Breast epithelium (tissue), 3 donors: ENCODE results near the gene GOLGA6D.

Source experiments
- POLR2A ChIP-seq: fragments of 450-650 bp; IDR thresholded peaks from one replicate; pipeline ENCODE4 v1.6.1; 2016; ENCODE audit warnings: antibody characterized with exemption, mild to moderate bottlenecking, moderate library complexity
- TF ChIP-seq, protein P1 (sequence below), 3 donors: fragments of 450-650 bp; IDR thresholded peaks; one replicate each; pipeline ENCODE4 v1.5.1; 2016 to 2017; ENCODE audit warnings: antibody characterized with exemption in 3 of 3, mild to moderate bottlenecking in 3 of 3, moderate library complexity in 3 of 3

DNA sequence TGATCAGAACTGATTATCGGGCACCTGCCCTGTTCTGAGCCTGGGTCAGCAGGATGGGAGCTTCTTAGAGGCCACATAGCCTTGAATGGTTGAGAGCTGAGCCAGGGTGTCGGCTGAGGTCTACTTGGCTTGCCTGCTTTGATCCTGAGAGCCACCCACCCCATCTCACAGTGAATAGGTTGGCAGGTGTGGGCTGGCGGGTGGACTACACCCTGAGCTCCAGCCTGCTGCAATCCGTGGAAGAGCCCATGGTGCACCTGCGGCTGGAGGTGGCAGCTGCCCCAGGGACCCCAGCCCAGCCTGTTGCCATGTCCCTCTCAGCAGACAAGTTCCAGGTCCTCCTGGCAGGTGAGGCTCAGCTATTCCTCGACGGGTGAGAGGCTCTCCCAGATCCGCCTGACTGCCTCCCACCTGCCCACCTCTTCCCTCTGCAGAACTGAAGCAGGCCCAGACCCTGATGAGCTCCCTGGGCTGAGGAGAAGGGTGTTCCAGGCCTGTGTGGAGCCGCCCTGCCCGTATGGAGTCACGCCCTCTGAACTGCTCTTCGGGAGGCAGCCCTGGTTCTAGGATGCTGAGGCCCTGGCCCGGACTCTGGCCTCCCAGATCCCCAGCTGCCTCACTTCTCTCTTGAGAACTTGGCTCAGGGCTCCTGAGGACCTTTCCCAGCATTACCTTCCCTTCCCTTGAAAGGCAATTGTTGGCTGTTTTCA is 57.1 kb downstream of the GOLGA6D start:
- TF ChIP-seq, protein P1, sequence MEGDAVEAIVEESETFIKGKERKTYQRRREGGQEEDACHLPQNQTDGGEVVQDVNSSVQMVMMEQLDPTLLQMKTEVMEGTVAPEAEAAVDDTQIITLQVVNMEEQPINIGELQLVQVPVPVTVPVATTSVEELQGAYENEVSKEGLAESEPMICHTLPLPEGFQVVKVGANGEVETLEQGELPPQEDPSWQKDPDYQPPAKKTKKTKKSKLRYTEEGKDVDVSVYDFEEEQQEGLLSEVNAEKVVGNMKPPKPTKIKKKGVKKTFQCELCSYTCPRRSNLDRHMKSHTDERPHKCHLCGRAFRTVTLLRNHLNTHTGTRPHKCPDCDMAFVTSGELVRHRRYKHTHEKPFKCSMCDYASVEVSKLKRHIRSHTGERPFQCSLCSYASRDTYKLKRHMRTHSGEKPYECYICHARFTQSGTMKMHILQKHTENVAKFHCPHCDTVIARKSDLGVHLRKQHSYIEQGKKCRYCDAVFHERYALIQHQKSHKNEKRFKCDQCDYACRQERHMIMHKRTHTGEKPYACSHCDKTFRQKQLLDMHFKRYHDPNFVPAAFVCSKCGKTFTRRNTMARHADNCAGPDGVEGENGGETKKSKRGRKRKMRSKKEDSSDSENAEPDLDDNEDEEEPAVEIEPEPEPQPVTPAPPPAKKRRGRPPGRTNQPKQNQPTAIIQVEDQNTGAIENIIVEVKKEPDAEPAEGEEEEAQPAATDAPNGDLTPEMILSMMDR (IDR thresholded peaks at IDR 0.05), result no peak
- TF ChIP-seq POLR2A, result no peak
